Measurements from ENCODE around the gene TWSG1.
"Not testable (repeated sequence)": the region's sequence is repeated elsewhere in the genome, so short reads cannot be mapped to it uniquely, and the experiment has no call there.

TWSG1 gene

GRCh38 chr18:9389706-9390105 lies 55.1 kb downstream of the TWSG1 start:
- no peak for DNase-seq (ENCODE audit: low read depth, low spot score)

GRCh38 chr18:9392726-9393125 lies 58.2 kb downstream of the TWSG1 start:
- no peak for DNase-seq (ENCODE audit: low read depth, low spot score)

- no peak for DNase-seq (ENCODE audit: low read depth, low spot score)
Measured at GRCh38 chr18:9394046-9394445, 59.5 kb downstream of the TWSG1 start.

GRCh38 chr18:9400197-9400596 lies 65.6 kb downstream of the TWSG1 start:
- no peak for DNase-seq (ENCODE audit: low read depth, low spot score)

GRCh38 chr18:9401176-9401575 lies 66.6 kb downstream of the TWSG1 start:
- DNase-seq (ENCODE audit: low read depth, low spot score), result no peak

GRCh38 chr18:9402358-9403007 lies 67.9 kb downstream of the TWSG1 start:
- DNase-seq (ENCODE audit: low read depth, low spot score), result not testable (repeated sequence)

GRCh38 chr18:9403795-9404564 lies 69.4 kb downstream of the TWSG1 start:
- peak; percentile 57 for DNase-seq (ENCODE audit: low read depth, low spot score)

- no peak for DNase-seq (ENCODE audit: low read depth, low spot score)
Measured at GRCh38 chr18:9404565-9405060, 70.0 kb downstream of the TWSG1 start.

GRCh38 chr18:9405130-9405529 lies 70.6 kb downstream of the TWSG1 start:
- no peak for DNase-seq (ENCODE audit: low read depth, low spot score)

- no peak for DNase-seq (ENCODE audit: low read depth, low spot score)
Measured at GRCh38 chr18:9405977-9406376, 71.4 kb downstream of the TWSG1 start.

- DNase-seq (ENCODE audit: low read depth, low spot score), result no peak
Measured at GRCh38 chr18:9410515-9410914, 75.9 kb downstream of the TWSG1 start.

- DNase-seq (ENCODE audit: low read depth, low spot score), result no peak
Measured at GRCh38 chr18:9413576-9413975, 79.0 kb downstream of the TWSG1 start.

GRCh38 chr18:9416563-9417072 lies 82.0 kb downstream of the TWSG1 start:
- no peak for DNase-seq (ENCODE audit: low read depth, low spot score)

GRCh38 chr18:9417073-9417851 lies 82.7 kb downstream of the TWSG1 start:
- no peak for DNase-seq (ENCODE audit: low read depth, low spot score)

GRCh38 chr18:9418047-9418690 lies 83.6 kb downstream of the TWSG1 start:
- no peak for DNase-seq (ENCODE audit: low read depth, low spot score)

GRCh38 chr18:9419956-9420631 lies 85.5 kb downstream of the TWSG1 start:
- no peak for DNase-seq (ENCODE audit: low read depth, low spot score)

GRCh38 chr18:9421096-9421900 lies 86.7 kb downstream of the TWSG1 start:
- no peak for DNase-seq (ENCODE audit: low read depth, low spot score)

- no peak for DNase-seq (ENCODE audit: low read depth, low spot score)
Measured at GRCh38 chr18:9421901-9422327, 87.3 kb downstream of the TWSG1 start.

- no peak for DNase-seq (ENCODE audit: low read depth, low spot score)
Measured at GRCh38 chr18:9422816-9423519, 88.4 kb downstream of the TWSG1 start.

All from iPS DF 19.7 (cell line).